ENCODE data around the gene XIST. TPM values are rescaled to one million over a fixed set of nuclear protein-coding genes. Genes with fewer than 3 reads are reported as not detected.

XIST gene
- total and polyA plus RNA-seq, 2 of the 8 experiments (the other 6 are each of a cell fraction or from before 2014, with no cell fraction given): 0.06 to 0.19 TPM

GRCh38 chrX:73818200-73819116 lies 34.1 kb downstream of the XIST start:
- no peaks in the 10 kb centered on the region for H4K20me1 ChIP-seq (replicated peaks in 1 of 2; ENCODE audit: control insufficient read depth in 1 of 2, insufficient read depth in 2 of 2, low read length in 2 of 2)
- H3K4me2 ChIP-seq (ENCODE audit: insufficient read depth in 1 of 2, low read depth in 2 of 2, low read length in 2 of 2): no peak overlapping the region
- H2BK5ac ChIP-seq (ENCODE audit: low read depth, low read length): no peak overlapping the region
- H2BK120ac ChIP-seq (replicated peaks; ENCODE audit: low read depth, low read length): no peak overlapping the region
- FAIRE-seq (peak; percentile 45), DNase-seq (ENCODE audit: low read depth in 1 of 2, low spot score in 2 of 2) (no peak)
- no peak overlapping the region for H2BK20ac ChIP-seq (ENCODE audit: low read length)
- H2AFZ ChIP-seq (ENCODE audit: low read length): no peak overlapping the region
- no peak for TF ChIP-seq SP2 (IDR thresholded peaks at IDR 0.05; ENCODE audit: low read length)
- no peak for TF ChIP-seq CEBPB (IDR thresholded peaks at IDR 0.05; ENCODE audit: low read depth, low read length)
- no peak overlapping the region for H3K4ac ChIP-seq (replicated peaks; ENCODE audit: insufficient read length, low read depth, low read length)
- no peak overlapping the region for H3K23ac ChIP-seq (ENCODE audit: insufficient read length)
- no peak overlapping the region for H4K8ac ChIP-seq (ENCODE audit: extremely low read depth, insufficient read depth, low read length)
- H2AK5ac ChIP-seq (ENCODE audit: low read depth, low read length): no peak overlapping the region
- H4K91ac ChIP-seq (replicated peaks; ENCODE audit: insufficient read length, low read length): no peak overlapping the region
- no peak overlapping the region for H3K56ac ChIP-seq (replicated peaks; ENCODE audit: insufficient read length, low read depth, low read length)
- no peaks in the 10 kb centered on the region for H3K79me2 ChIP-seq (ENCODE audit: control insufficient read depth in 1 of 2, insufficient read depth in 2 of 2, low read length in 2 of 2)
- no peak overlapping the region for H2BK15ac ChIP-seq (ENCODE audit: low read length)
- 93% methylated on average over 3 of the region's 3 CpGs; no CpG with 5 or more reads in 1 of the 2 experiments for WGBS, 2 experiments (ENCODE audit: extremely low coverage in 1 of 2, insufficient coverage in 1 of 2, insufficient read length in 1 of 2, insufficient replicate concordance in 2 of 2, low coverage in 1 of 2, low lambda C conversion rate in 2 of 2, missing lambda C conversion rate in 1 of 2)
- no peak overlapping the region for H3K9ac ChIP-seq (replicated peaks in 1 of 4; ENCODE audit: extremely low read depth in 1 of 4, low read depth in 3 of 4, low read length in 3 of 4)
- H3K18ac ChIP-seq (ENCODE audit: extremely low read depth, low read length): no peak overlapping the region
- ChIA-PET POLR2A (ENCODE audit: partially characterized antibody) (no interaction called here), CTCF (ENCODE audit: partially characterized antibody) (interaction anchor here (1.4 kb wide), 1 partner anchor 11 kb away, joined by 3 read pairs; no protein-coding TSS in a partner anchor)
- H3K79me1 ChIP-seq (ENCODE audit: low read depth, low read length): no peaks in the 10 kb centered on the region
- H3K27me3 ChIP-seq (replicated peaks in 1 of 4; ENCODE audit: control insufficient read depth in 3 of 4, extremely low read depth in 1 of 4, insufficient read depth in 3 of 4, low read length in 3 of 4): no peaks in the 10 kb centered on the region
- no peaks in the 10 kb centered on the region for H3K4me1 ChIP-seq (replicated peaks in 1 of 4; ENCODE audit: control insufficient read depth in 3 of 4, insufficient read depth in 4 of 4, low read length in 3 of 4)
- H3K27ac ChIP-seq (ENCODE audit: low read depth, low read length): no peak overlapping the region
- H3K23me2 ChIP-seq (ENCODE audit: low read depth, low read length): no peaks in the 10 kb centered on the region
- no peak overlapping the region for H2BK12ac ChIP-seq (ENCODE audit: low read depth, low read length)
- no peak overlapping the region for H3K4me3 ChIP-seq (ENCODE audit: extremely low read depth in 1 of 4, insufficient read depth in 2 of 4, low read depth in 3 of 4, low read length in 4 of 4)
- no peak overlapping the region for H3K14ac ChIP-seq (ENCODE audit: insufficient read length)
- no peak overlapping the region for H4K5ac ChIP-seq (ENCODE audit: insufficient read length, low read depth, low read length)
- H3K9me3 ChIP-seq (ENCODE audit: insufficient read depth in 2 of 2, low read depth in 1 of 2, low read length in 1 of 2): no peaks in the 10 kb centered on the region
- no peaks in the 10 kb centered on the region for H3K36me3 ChIP-seq (ENCODE audit: control insufficient read depth in 2 of 4, insufficient read depth in 4 of 4, low read length in 3 of 4)
